Colon (tissue), 2 donors: ENCODE data around the gene TMEM248.
"Not testable (repeated sequence)": the region's sequence is repeated elsewhere in the genome, so short reads cannot be mapped to it uniquely, and the experiment has no call there.

ENCODE experiments used
- FAIRE-seq: peaks from 2 replicates; lab custom pipeline; 2012; peaks lifted over from hg19 to GRCh38; lab: Jason Lieb, UNC
- donor health status: control.
- donor health status: control.

TMEM248 gene

GRCh38 chr7:66920769-66921395 is at the start of gene TMEM248:
TSS of gene TMEM248 (plus strand) at chr7:66921225. CDS start at chr7:66941866, 20,641 bp downstream.
- FAIRE-seq: no peak

- FAIRE-seq: no peak
Observed at GRCh38 chr7:66873476-66873875, 47.5 kb upstream of the TMEM248 start.

GRCh38 chr7:66877577-66878300 is 43.3 kb upstream of the TMEM248 start:
- FAIRE-seq: no peak

GRCh38 chr7:66878301-66878685 is 42.7 kb upstream of the TMEM248 start:
- not testable (repeated sequence) for FAIRE-seq

- FAIRE-seq: no peak
Observed at GRCh38 chr7:66880053-66880452, 41.0 kb upstream of the TMEM248 start.

GRCh38 chr7:66880577-66880976 is 40.4 kb upstream of the TMEM248 start:
- not testable (repeated sequence) for FAIRE-seq

GRCh38 chr7:66883716-66884115 is 37.3 kb upstream of the TMEM248 start:
- FAIRE-seq: no peak

GRCh38 chr7:66884556-66884955 is 36.5 kb upstream of the TMEM248 start:
- not testable (repeated sequence) for FAIRE-seq

- FAIRE-seq: no peak
Observed at GRCh38 chr7:66886152-66886551, 34.9 kb upstream of the TMEM248 start.

- not testable (repeated sequence) for FAIRE-seq
Observed at GRCh38 chr7:66888223-66888622, 32.8 kb upstream of the TMEM248 start.

GRCh38 chr7:66894463-66895080 is 26.5 kb upstream of the TMEM248 start:
- no peak for FAIRE-seq

- FAIRE-seq: no peak
Observed at GRCh38 chr7:66896441-66896840, 24.6 kb upstream of the TMEM248 start.

- FAIRE-seq: no peak
Observed at GRCh38 chr7:66899552-66900280, 21.3 kb upstream of the TMEM248 start.

GRCh38 chr7:66901941-66902843 is 18.8 kb upstream of the TMEM248 start:
- FAIRE-seq: no peak

- FAIRE-seq: no peak
Observed at GRCh38 chr7:66902844-66903180, 18.2 kb upstream of the TMEM248 start.

- FAIRE-seq: no peak
Observed at GRCh38 chr7:66903360-66904062, 17.5 kb upstream of the TMEM248 start.

- FAIRE-seq: no peak
Observed at GRCh38 chr7:66904063-66904593, 16.9 kb upstream of the TMEM248 start.

GRCh38 chr7:66905278-66905677 is 15.7 kb upstream of the TMEM248 start:
- FAIRE-seq: no peak

GRCh38 chr7:66905689-66906088 is 15.3 kb upstream of the TMEM248 start:
- no peak for FAIRE-seq

GRCh38 chr7:66907731-66908130 is 13.3 kb upstream of the TMEM248 start:
- FAIRE-seq: no peak

GRCh38 chr7:66908598-66908997 is 12.4 kb upstream of the TMEM248 start:
- not testable (repeated sequence) for FAIRE-seq
